GM19025 (cell line): ENCODE measurements around the gene ECPAS.
A peak's percentile ranks its signal among the peaks of the same experiment; 100 is the strongest.
"Not testable (repeated sequence)": the region's sequence is repeated elsewhere in the genome, so short reads cannot be mapped to it uniquely, and the experiment has no call there.

Experiments
- ATAC-seq: cut with Tn5 transposase; IDR thresholded peaks from one replicate; pipeline ENCODE4 v1.9.1; 2021; ENCODE audit warnings: mild to moderate bottlenecking, low read depth, moderate library complexity; ENCODE audit not compliant: unreplicated experiment

ECPAS gene

GRCh38 chr9:111481885-111482636 lies 2.1 kb downstream of the ECPAS start:
- ATAC-seq: no peak

- ATAC-seq: no peak
Measured at GRCh38 chr9:111477677-111478076, 6.5 kb downstream of the ECPAS start.

GRCh38 chr9:111475195-111475594 lies 9.0 kb downstream of the ECPAS start:
- no peak for ATAC-seq

GRCh38 chr9:111474385-111474784 lies 9.8 kb downstream of the ECPAS start:
- no peak for ATAC-seq

- ATAC-seq: no peak
Measured at GRCh38 chr9:111467778-111468367, 16.3 kb downstream of the ECPAS start.

GRCh38 chr9:111463048-111463447 lies 21.1 kb downstream of the ECPAS start:
- ATAC-seq: no peak

GRCh38 chr9:111458139-111459009 lies 25.8 kb downstream of the ECPAS start:
- peak; percentile 61 for ATAC-seq

- no peak for ATAC-seq
Measured at GRCh38 chr9:111456529-111456928, 27.7 kb downstream of the ECPAS start.

- ATAC-seq: no peak
Measured at GRCh38 chr9:111455638-111456037, 28.5 kb downstream of the ECPAS start.

- ATAC-seq: no peak
Measured at GRCh38 chr9:111454751-111455150, 29.4 kb downstream of the ECPAS start.

- ATAC-seq: no peak
Measured at GRCh38 chr9:111451570-111451969, 32.6 kb downstream of the ECPAS start.

GRCh38 chr9:111450124-111450523 lies 34.1 kb downstream of the ECPAS start:
- ATAC-seq: no peak

GRCh38 chr9:111449705-111450104 lies 34.5 kb downstream of the ECPAS start:
- ATAC-seq: no peak

GRCh38 chr9:111445799-111446198 lies 38.4 kb downstream of the ECPAS start:
- ATAC-seq: not testable (repeated sequence)

GRCh38 chr9:111443454-111443853 lies 40.7 kb downstream of the ECPAS start:
- ATAC-seq: no peak

- ATAC-seq: no peak
Measured at GRCh38 chr9:111442360-111443027, 41.7 kb downstream of the ECPAS start.

- no peak for ATAC-seq
Measured at GRCh38 chr9:111440226-111440625, 44.0 kb downstream of the ECPAS start.

GRCh38 chr9:111438541-111439235 lies 45.5 kb downstream of the ECPAS start:
- ATAC-seq: no peak

GRCh38 chr9:111436571-111436970 lies 47.6 kb downstream of the ECPAS start:
- no peak for ATAC-seq

GRCh38 chr9:111433082-111433481 lies 51.1 kb downstream of the ECPAS start:
- ATAC-seq: no peak
